GM03348 (cell line): ENCODE results near the gene AR.
"Not testable (repeated sequence)": the region's sequence is repeated elsewhere in the genome, so short reads cannot be mapped to it uniquely, and the experiment has no call there.

Experiments used
- DNase-seq: peaks from one replicate; pipeline ENCODE4 v3.0.0; 2012; ENCODE audit warnings: low spot score

Gene AR

GRCh38 chrX:67648361-67648760 lies 104.5 kb downstream of the AR start:
- DNase-seq, result no peak

DNA sequence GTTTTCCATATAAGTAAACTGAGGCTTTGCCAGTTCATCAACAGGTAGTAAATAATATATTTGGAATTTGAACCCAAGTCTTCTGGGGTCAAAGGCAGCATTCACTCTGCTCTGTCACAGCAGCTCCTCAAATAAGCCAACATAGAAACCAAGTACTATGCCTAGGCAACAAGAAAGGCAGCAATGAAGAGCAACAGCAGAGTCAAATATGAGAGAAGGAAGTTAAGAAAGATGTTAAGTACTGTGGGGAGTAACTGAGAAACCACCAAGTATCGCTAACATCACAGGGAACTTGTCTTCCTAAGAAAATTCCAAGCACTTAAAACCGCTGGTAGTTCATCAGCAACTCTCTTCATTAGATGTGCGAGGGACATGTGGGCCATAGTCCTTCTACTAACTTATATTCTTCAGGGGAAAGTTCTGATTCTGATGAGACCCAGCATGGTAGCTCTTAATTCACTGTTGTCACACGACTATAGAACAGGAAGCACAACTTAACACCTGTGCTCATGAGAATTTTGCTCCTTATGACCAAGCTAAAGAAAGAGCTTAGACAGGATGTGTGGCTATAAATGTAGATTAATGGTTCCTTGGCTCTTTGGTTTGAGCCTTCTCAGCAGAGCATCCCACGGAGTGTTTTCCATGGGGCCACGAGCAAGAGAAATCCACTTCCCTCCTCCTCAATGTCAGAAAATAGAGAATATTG lies 107.8 kb downstream of the AR start:
- DNase-seq, result no peak

GRCh38 chrX:67652543-67652942 lies 108.7 kb downstream of the AR start:
- DNase-seq, result no peak

GRCh38 chrX:67654301-67654700 lies 110.5 kb downstream of the AR start:
- DNase-seq, result no peak

DNA sequence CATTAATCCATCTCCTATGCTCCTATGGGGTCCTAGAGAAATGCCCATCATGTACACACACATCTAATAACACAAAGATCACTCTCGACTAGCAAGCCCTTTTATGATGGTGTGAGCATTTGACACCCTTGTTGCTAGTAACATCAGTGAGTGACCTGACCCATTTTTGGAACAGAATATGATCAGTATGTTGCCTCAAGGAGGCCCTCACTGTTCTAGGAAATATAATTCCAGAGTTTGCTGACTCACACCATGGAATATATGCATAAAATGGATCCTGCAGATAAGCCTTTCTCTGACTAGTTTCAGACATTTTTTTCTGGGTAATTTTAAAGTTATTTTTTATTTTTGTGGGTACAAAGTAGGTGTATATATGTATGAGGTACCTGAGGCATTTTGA lies 121.8 kb downstream of the AR start:
- no peak for DNase-seq

DNA sequence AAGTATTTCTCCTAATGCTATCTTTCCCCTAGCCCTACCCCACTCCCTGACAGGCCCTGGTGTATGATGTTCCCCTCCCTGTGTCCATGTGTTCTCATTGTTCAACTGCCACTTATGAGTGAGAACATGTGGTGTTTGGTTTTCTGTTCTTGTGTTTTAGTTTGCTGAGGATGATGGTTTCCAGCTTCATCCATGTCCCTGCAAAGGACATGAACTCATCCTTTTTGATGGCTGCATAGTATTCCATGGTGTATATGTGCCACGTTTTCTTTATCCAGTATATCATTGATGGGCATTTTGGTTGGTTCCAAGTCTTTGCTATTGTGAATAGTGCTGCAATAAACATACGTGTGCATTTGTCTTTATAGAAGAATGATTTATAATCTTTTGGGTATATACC lies 126.9 kb downstream of the AR start:
- not testable (repeated sequence) for DNase-seq

- DNase-seq, result no peak
Observed at GRCh38 chrX:67673741-67674274, 130.0 kb downstream of the AR start.

DNA sequence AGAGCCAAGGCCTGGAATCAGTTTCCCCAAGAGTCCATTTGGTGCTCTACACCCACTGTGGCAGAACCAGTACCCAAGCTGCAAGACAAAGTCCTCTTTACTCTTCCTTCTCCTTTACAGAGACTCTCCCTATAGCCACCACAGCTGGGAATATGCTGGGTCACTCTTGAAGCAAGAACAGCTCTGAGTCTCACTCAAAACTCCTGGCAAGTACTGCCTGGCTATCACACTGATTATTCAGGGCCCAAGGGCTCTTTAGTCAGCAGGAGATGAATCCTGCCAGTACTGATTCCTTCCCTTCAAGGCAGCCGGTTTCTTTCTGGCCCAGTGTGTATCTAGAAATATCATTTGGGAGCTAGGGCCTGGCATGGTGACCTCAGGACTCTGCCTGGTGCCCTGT lies 130.9 kb downstream of the AR start:
- no peak for DNase-seq

DNA sequence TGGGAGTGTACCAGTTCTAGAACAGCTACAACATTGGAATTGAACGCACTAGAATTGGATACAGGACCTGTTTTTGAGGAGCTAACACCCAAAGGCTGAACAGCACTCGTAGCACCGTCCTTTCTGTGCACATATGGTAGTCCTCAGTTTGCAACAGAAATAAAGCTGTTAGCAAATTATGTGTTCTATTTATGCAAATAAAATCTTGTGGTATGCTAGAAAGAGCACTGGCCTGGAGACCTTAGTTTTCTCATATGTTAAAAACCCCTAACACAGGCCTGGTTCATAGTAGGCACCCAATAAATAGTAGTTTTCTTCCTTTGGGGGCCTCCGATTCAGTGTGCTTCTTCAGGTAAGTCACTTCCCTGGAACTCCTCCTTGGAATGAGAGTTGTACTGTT lies 140.3 kb downstream of the AR start:
- no peak for DNase-seq

- peak; percentile 10 for DNase-seq
Observed at GRCh38 chrX:67692246-67692645, 148.4 kb downstream of the AR start.

DNA sequence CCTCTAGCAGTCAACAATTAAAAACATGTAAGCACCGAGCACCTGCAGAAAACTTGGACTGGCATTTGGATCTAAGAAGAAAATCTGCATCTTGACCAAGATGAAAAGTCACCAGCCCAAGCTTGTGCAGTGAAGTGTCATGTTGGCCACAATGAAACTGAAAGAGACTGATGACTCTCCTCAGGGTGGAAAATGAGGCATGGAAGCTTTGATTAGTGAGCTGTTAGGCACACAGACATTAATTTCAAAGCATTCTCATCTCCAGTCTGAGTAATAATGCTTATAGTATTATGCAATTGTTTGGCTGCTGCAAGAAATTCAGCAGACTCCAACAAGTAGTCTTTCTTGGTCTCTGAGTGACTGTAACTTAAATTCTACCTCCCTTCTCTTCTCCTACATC lies 150.1 kb downstream of the AR start:
- peak; percentile 9 for DNase-seq

- DNase-seq, result no peak
Observed at GRCh38 chrX:67697452-67697851, 153.6 kb downstream of the AR start.

GRCh38 chrX:67700602-67701001 lies 156.8 kb downstream of the AR start:
- no peak for DNase-seq

GRCh38 chrX:67714004-67714403 lies 170.2 kb downstream of the AR start:
- DNase-seq, result no peak

- no peak for DNase-seq
Observed at GRCh38 chrX:67717571-67717970, 173.8 kb downstream of the AR start.

DNA sequence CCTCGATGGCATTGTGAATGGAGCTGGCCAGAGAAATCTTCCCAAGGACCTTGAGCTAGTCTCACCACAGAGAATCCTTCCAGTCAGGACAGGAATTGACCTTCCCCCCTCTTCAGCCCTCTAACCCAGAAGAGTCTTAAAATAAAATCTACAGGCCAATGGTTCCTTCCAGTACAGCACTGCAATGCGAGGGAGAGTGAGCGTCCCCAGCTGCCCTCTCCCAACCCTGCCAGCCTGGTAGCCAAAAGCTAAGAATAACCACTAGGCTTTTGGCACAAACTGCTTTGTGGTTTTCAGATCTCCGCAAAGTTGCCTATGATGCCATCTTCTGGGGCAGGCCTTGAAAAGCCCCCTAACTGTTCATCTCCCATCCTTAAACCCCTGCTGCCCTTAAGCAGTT lies 175.1 kb downstream of the AR start:
- DNase-seq, result no peak

- no peak for DNase-seq
Observed at GRCh38 chrX:67720344-67720743, 176.5 kb downstream of the AR start.

DNA sequence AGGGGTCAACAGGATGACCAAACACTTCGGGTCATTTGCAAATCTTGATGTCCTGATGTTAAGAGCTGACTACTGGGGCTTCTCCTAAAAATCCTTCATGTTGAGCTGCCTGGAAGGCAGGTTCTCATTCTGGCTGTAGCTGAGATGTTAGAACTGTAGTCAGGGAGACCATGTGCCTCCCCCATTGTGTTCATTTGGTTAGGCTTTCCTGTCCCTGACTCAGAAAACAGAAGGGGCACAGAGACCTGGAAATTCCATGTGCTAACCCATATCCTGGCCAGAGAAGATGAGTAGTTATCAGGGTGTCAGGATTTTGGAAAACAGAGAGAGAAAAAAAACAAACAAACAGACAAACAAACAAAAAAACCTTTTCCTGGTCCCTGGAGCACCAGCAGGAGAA lies 177.5 kb downstream of the AR start:
- DNase-seq, result no peak

GRCh38 chrX:67723580-67724351 lies 179.9 kb downstream of the AR start:
- DNase-seq, result no peak

- DNase-seq, result no peak
Observed at GRCh38 chrX:67724359-67725110, 180.7 kb downstream of the AR start.

DNA sequence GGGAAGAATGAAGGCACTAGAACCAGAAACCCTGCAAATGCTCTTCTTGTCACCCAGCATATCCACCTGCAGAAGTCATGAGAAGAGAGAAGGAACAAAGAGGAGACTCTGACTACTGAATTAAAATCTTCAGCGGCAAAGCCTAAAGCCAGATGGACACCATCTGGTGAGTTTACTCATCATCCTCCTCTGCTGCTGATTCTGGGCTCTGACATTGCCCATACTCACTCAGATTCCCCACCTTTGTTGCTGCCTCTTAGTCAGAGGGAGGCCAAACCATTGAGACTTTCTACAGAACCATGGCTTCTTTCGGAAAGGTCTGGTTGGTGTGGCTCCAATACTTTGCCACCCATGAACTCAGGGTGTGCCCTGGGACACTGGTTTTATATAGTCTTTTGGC lies 181.7 kb downstream of the AR start:
- peak; percentile 8 for DNase-seq

DNA sequence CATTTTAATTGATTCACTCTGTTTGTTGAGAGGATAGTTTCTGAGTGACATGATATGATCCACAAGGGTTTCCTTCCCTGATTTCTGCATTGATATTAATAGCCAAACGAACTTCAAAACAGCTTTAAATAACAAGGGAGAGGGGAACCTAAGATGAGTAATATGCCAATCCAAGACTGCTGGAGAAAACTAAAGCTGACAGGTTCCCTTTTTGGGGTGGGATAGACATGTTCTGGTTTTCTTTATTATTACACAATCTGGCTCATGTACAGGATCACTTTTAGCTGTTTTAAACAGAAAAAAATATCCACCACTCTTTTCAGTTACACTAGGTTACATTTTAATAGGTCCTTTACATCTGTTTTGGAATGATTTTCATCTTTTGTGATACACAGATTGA lies 182.2 kb downstream of the AR start:
- DNase-seq, result no peak

DNA sequence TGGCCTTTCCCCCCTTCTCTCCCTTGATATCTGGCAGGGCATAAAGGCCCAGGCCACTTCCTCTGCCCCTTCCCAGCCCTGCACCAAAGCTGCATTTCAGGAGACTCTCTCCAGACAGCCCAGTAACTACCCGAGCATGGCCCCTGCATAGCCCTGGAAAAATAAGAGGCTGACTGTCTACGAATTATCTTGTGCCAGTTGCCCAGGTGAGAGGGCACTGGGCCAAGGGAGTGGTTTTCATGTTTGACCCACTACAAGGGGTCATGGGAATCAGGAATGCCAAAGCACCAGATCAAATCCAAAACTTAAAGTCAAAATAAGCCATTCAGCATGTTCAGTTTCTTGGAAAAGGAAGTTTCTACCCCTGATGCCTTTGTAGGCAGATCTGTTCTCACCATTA lies 183.8 kb downstream of the AR start:
- no peak for DNase-seq
